ENCODE measurements around the gene LIPT2. TPM values are rescaled to one million over a fixed set of nuclear protein-coding genes. Genes with fewer than 3 reads are reported as not detected.
"Not testable (repeated sequence)": the region's sequence is repeated elsewhere in the genome, so short reads cannot be mapped to it uniquely, and the experiment has no call there.

LIPT2 gene
- total RNA-seq, 1 experiment from 2014 or later, result 9.3 TPM

- Mint-ChIP-seq H3K36me3 (no peaks in the 10 kb centered on the region; the same call in 1 of the 2 replicates), H3K4me1 (peaks cover 28% of the 10 kb centered on the region), H3K27ac (no peak overlapping the region), H3K4me3 (no peak overlapping the region), H3K9me3 (peaks cover 29% of the 10 kb centered on the region), H3K27me3 (ENCODE audit: low read depth) (no peaks in the 10 kb centered on the region)
- ChIA-PET POLR2A (no interaction called here), CTCF (no interaction called here)
- DNase-seq (ENCODE audit: low spot score), result no peak
- TF ChIP-seq FOXK1 (CRISPR knock-in tag; IDR thresholded peaks at IDR 0.05) (no peak), HMGA2 (CRISPR knock-in tag; IDR thresholded peaks at IDR 0.05) (no peak), MXD4 (CRISPR knock-in tag; IDR thresholded peaks at IDR 0.05; ENCODE audit: borderline replicate concordance) (no peak), E2F4 (CRISPR knock-in tag; IDR thresholded peaks at IDR 0.05; ENCODE audit: borderline replicate concordance, low read depth) (no peak), ZBTB21 (CRISPR knock-in tag; IDR thresholded peaks at IDR 0.05; ENCODE audit: borderline replicate concordance) (no peak), NR3C1 (CRISPR knock-in tag; conservative IDR thresholded peaks at IDR 0.05; ENCODE audit: low read depth) (no peak), JAZF1 (CRISPR knock-in tag; IDR thresholded peaks at IDR 0.05) (no peak), NFE2L1 (CRISPR knock-in tag; IDR thresholded peaks at IDR 0.05) (no peak), ATF1 (CRISPR knock-in tag; IDR thresholded peaks at IDR 0.05) (no peak), STAT6 (CRISPR knock-in tag; conservative IDR thresholded peaks at IDR 0.05; ENCODE audit: low read depth) (no peak), ZSCAN18 (CRISPR knock-in tag; IDR thresholded peaks at IDR 0.05) (no peak), FOXJ3 (CRISPR knock-in tag; IDR thresholded peaks at IDR 0.05; ENCODE audit: borderline replicate concordance) (no peak), RORB (CRISPR knock-in tag; IDR thresholded peaks at IDR 0.05) (no peak), FOXP1 (CRISPR knock-in tag; IDR thresholded peaks at IDR 0.05; ENCODE audit: borderline replicate concordance) (no peak), MYBL2 (CRISPR knock-in tag; IDR thresholded peaks at IDR 0.05) (no peak)
- TF ChIP-seq, protein P1, sequence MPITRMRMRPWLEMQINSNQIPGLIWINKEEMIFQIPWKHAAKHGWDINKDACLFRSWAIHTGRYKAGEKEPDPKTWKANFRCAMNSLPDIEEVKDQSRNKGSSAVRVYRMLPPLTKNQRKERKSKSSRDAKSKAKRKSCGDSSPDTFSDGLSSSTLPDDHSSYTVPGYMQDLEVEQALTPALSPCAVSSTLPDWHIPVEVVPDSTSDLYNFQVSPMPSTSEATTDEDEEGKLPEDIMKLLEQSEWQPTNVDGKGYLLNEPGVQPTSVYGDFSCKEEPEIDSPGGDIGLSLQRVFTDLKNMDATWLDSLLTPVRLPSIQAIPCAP (CRISPR knock-in tag; IDR thresholded peaks at IDR 0.05), result no peak
- no peak for ATAC-seq
Measured at GRCh38 chr11:74535371-74536160, 42.0 kb upstream of the LIPT2 start.

- POLR2A ChIA-PET; H3K27me3 Mint-ChIP-seq (ENCODE audit: low read depth); ATAC-seq; CTCF ChIA-PET; H3K4me3 Mint-ChIP-seq; H3K27ac Mint-ChIP-seq; H3K36me3 Mint-ChIP-seq; DNase-seq (ENCODE audit: low spot score): not testable (repeated sequence)
- peaks cover 23% of the 10 kb centered on the region for H3K9me3 Mint-ChIP-seq
- peaks cover 28% of the 10 kb centered on the region for H3K4me1 Mint-ChIP-seq
Measured at GRCh38 chr11:74534946-74535275, 41.4 kb upstream of the LIPT2 start.
